Measurements from ENCODE around the gene SLU7. TPM values are rescaled to one million over a fixed set of nuclear protein-coding genes. Genes with fewer than 3 reads are reported as not detected.

The SLU7 gene
- total RNA-seq (100 to 1,000 TPM in 1 of 7 donors, 10 to 100 TPM in 6; 53.6 to 114 (median 58.1) TPM), polyA plus RNA-seq (10 to 100 TPM; 32.1 to 40.5 (median 36.6) TPM)
- long read RNA-seq, donor 1, transcript SLU7-201 (16 exons, 3,793 nt) = major isoform, 5 of 16 reads
- long read RNA-seq, donor 1, partial matches to known transcripts = 10 of 16 reads
- long read RNA-seq, donor 1, other reads (novel, unspliced or antisense) = 0 of 16 reads
- long read RNA-seq, donor 2, partial matches to known transcripts = 10 of 15 reads
- long read RNA-seq, donor 2, other reads (novel, unspliced or antisense) = 0 of 15 reads

GRCh38 chr5:160418561-160419457 is at the start of gene SLU7:
SLU7 (minus strand) TSS chr5:160419081; CDS start chr5:160415294, 3,787 bp downstream.
- intact Hi-C loops (cut with DNase I; ENCODE audit: low total_unique reads) = no loop called here
- Histone ChIP-seq H3K4me1 (peaks cover 25 to 85% (median 67%) of the 10 kb centered on the region in 6 donors), H3K9me3 (no peaks in the 10 kb centered on the region), H3K36me3 (peaks cover 0 to 25% (median 16%) of the 10 kb centered on the region in 6 donors), H3K27me3 (replicated peaks in 1 of 7) (no peaks in the 10 kb centered on the region), H3K4me3 (peak within 1 kb of the TSS; percentile 52 to 94 (median 70)), H3K27ac (peak within 1 kb of the TSS; percentile 49 to 96 (median 96))
- TF ChIP-seq CTCF (IDR thresholded peaks at IDR 0.05 in 8 of 11, conservative IDR thresholded peaks at IDR 0.05 in 3 of 11) (peak in 2 of 11 experiments; percentile 8 to 25), POLR2AphosphoS5 (IDR thresholded peaks at IDR 0.05) (peak; percentile 92 to 94 (median 94)), POLR2A (IDR thresholded peaks at IDR 0.05) (peak in 2 of 3 donors; percentile 6 to 61)
- DNase-seq = peak; percentile 96
- 0 to 1% (median 1%) methylated on average over 43 to 48 of the region's 48 CpGs for WGBS, 5 donors

GRCh38 chr5:160468363-160468975 is 49.6 kb upstream of the SLU7 start:
- H3K9me3 ChIP-seq = no peaks in the 10 kb centered on the region
- peak overlapping the region in 6 of 8 donors; percentile 44 to 74 (median 62) for H3K27ac ChIP-seq
- peaks cover 11 to 76% (median 49%) of the 10 kb centered on the region in 6 donors for H3K4me1 ChIP-seq
- intact Hi-C loops (cut with DNase I; ENCODE audit: low total_unique reads) = no loop called here
- 7 to 16% (median 8%) methylated on average over 3 of the region's 3 CpGs for WGBS, 5 donors
- no peak for TF ChIP-seq CTCF (IDR thresholded peaks at IDR 0.05 in 8 of 11, conservative IDR thresholded peaks at IDR 0.05 in 3 of 11)
- TF ChIP-seq POLR2A (IDR thresholded peaks at IDR 0.05) = no peak
- no peak for TF ChIP-seq POLR2AphosphoS5 (IDR thresholded peaks at IDR 0.05)
- no peak for DNase-seq
- H3K27me3 ChIP-seq (replicated peaks in 1 of 7) = peaks cover 0 to 37% (median 0%) of the 10 kb centered on the region in 7 donors
- H3K36me3 ChIP-seq = no peaks in the 10 kb centered on the region
- peak overlapping the region; percentile 22 to 77 (median 52) for H3K4me3 ChIP-seq

GRCh38 chr5:160467555-160468362 is 48.9 kb upstream of the SLU7 start:
- WGBS, 5 donors = 1 to 4% (median 3%) methylated on average over 29 of the region's 29 CpGs
- peak; percentile 93 for DNase-seq
- TF ChIP-seq POLR2A (IDR thresholded peaks at IDR 0.05) = no peak
- no peak for TF ChIP-seq CTCF (IDR thresholded peaks at IDR 0.05 in 8 of 11, conservative IDR thresholded peaks at IDR 0.05 in 3 of 11)
- peak; percentile 56 to 83 (median 80) for TF ChIP-seq POLR2AphosphoS5 (IDR thresholded peaks at IDR 0.05)
- Histone ChIP-seq H3K27me3 (replicated peaks in 1 of 7) (peaks cover 0 to 37% (median 0%) of the 10 kb centered on the region in 7 donors), H3K36me3 (no peaks in the 10 kb centered on the region), H3K4me3 (peak overlapping the region; percentile 22 to 77 (median 52)), H3K9me3 (no peaks in the 10 kb centered on the region), H3K4me1 (peaks cover 11 to 69% (median 48%) of the 10 kb centered on the region in 6 donors), H3K27ac (peak overlapping the region in 7 of 8 donors; percentile 23 to 74 (median 62))
- intact Hi-C loops (cut with DNase I; ENCODE audit: low total_unique reads) = no loop called here
